Measurements from ENCODE around the gene HEPN1.

GRCh38 chr11:124890683-124891372 is 28.2 kb upstream of the HEPN1 start:
- no peak for TF ChIP-seq CTCF (IDR thresholded peaks at IDR 0.05; ENCODE audit: poor library complexity, severe bottlenecking)
- TF ChIP-seq EZH2 (IDR thresholded peaks at IDR 0.05; ENCODE audit: borderline replicate concordance, insufficient read depth, low read length, poor library complexity, severe bottlenecking) = no peak
